HepG2 (cell line): ENCODE results near the gene COQ8B. TPM values are rescaled to one million over a fixed set of nuclear protein-coding genes. Genes with fewer than 3 reads are reported as not detected.

Experiments used
- ATAC-seq: fragments of 200-7000 bp; cut with Tn5 transposase; 3 replicates; pipeline ENCODE4 v1.9.1; 2020; ENCODE audit warnings: mild to moderate bottlenecking, moderate library complexity
- BruUV-seq: library from RNA; stranded (reverse); fragments of 400-500 nt; replicated peaks from 2 replicates; lab custom pipeline; 2021; lab: Mats Ljungman, UMichigan
- CTCF ChIA-PET: fragments of 300-600 bp; formaldehyde crosslinking; extraction: SDS; loops from one replicate; lab custom pipeline; 2021; ENCODE audit warnings: low total read pairs, inconsistent platforms, low intra/inter-chr PET ratio; lab: Yijun Ruan, JAX
- POLR2A ChIA-PET: fragments of 350-600 bp; sonication (Branson Sonifier 250); formaldehyde crosslinking; loops from one replicate; lab custom pipeline; 2020; ENCODE audit warnings: antibody characterized with exemption, inconsistent platforms; lab: Yijun Ruan, JAX
- DNase-seq: peaks from one replicate; pipeline ENCODE4 v3.0.0-alpha.2; 2015; ENCODE audit warnings: low spot score
- FAIRE-seq: peaks from 3 replicates; lab custom pipeline; 2011; peaks lifted over from hg19 to GRCh38; lab: Jason Lieb, UNC
- H2AFZ ChIP-seq: one replicate; pipeline ENCODE4 v1.6.1; 2011; ENCODE audit warnings: low read length, inconsistent platforms
- H3K27ac ChIP-seq: fragments of 300-600 bp; 3 replicates; pipeline ENCODE4 v1.8.0; 2011; ENCODE audit warnings: mixed run types, mild to moderate bottlenecking, mixed read lengths, low read length, inconsistent platforms; ENCODE audit not compliant: insufficient read depth; ENCODE audit errors: extremely low read length
- H3K27me3 ChIP-seq, 2 experiments: fragments of 200-600 bp in 1 of 2; 2 replicates in 1 of 2; 3 replicates in 1 of 2; pipeline versions ENCODE4 v1.6.0 to v1.8.0; 2011; ENCODE audit warnings: low read length in 2 of 2, mild to moderate bottlenecking in 2 of 2, moderate library complexity in 2 of 2, inconsistent platforms in 1 of 2; ENCODE audit not compliant: insufficient read depth in 2 of 2, control insufficient read depth in 1 of 2
- H3K36me3 ChIP-seq, 2 experiments: fragments of 200-600 bp in 1 of 2; replicated peaks in 1 of 2; 2 replicates in 1 of 2; 3 replicates in 1 of 2; pipeline versions ENCODE4 v1.5.1 to v1.8.0; 2011; ENCODE audit warnings: low read length in 2 of 2, inconsistent platforms in 1 of 2; ENCODE audit not compliant: insufficient read depth in 2 of 2, control insufficient read depth in 1 of 2
- H3K4me1 ChIP-seq: 2 replicates; pipeline ENCODE4 v1.5.1; 2012; ENCODE audit warnings: low read length, inconsistent platforms; ENCODE audit not compliant: insufficient read depth
- H3K4me2 ChIP-seq: 2 replicates; pipeline ENCODE4 v1.6.0; 2011; ENCODE audit warnings: low read depth, low read length, inconsistent platforms
- H3K4me3 ChIP-seq, 3 experiments: fragments of 200-600 bp in 1 of 3; sonication (generic), shearing (Covaris generic) in 1 of 3; replicated peaks in 1 of 3; 2 replicates each; pipeline ENCODE4 v1.5.1; 2011 to 2016; ENCODE audit warnings: low read length in 3 of 3, inconsistent platforms in 2 of 3, low read depth in 2 of 3, mild to moderate bottlenecking in 2 of 3, control low read depth in 1 of 3, mixed read lengths in 1 of 3; ENCODE audit not compliant: insufficient read depth in 1 of 3
- H3K79me2 ChIP-seq: one replicate; pipeline ENCODE4 v1.6.1; 2011; ENCODE audit warnings: low read length, inconsistent platforms; ENCODE audit not compliant: insufficient read depth
- H3K9ac ChIP-seq: 2 replicates; pipeline ENCODE4 v1.6.0; 2011; ENCODE audit warnings: mild to moderate bottlenecking, low read depth, low read length, inconsistent platforms; ENCODE audit not compliant: insufficient read depth
- H3K9me3 ChIP-seq: 2 replicates; pipeline ENCODE4 v1.5.1; 2012; ENCODE audit warnings: mild to moderate bottlenecking, low read length
- H4K20me1 ChIP-seq: 2 replicates; pipeline ENCODE4 v1.6.0; 2011; ENCODE audit warnings: inconsistent platforms, mild to moderate bottlenecking, low read length, moderate library complexity; ENCODE audit not compliant: insufficient read depth
- FOXO4 ChIP-seq: sonication (generic); formaldehyde crosslinking; conservative IDR thresholded peaks from 2 replicates; pipeline ENCODE4 v1.8.1; 2023; ENCODE audit warnings: missing genetic modification reagents
- HNF4A ChIP-seq: sonication (generic); formaldehyde crosslinking; IDR thresholded peaks from 2 replicates; pipeline ENCODE4 v1.4.0; 2020; ENCODE audit warnings: missing genetic modification reagents
- MEIS2 ChIP-seq: sonication (generic); formaldehyde crosslinking; IDR thresholded peaks from 2 replicates; pipeline ENCODE4 v1.9.0; 2021; ENCODE audit warnings: mild to moderate bottlenecking, missing genetic modification reagents
- PITX1 ChIP-seq: sonication (generic); formaldehyde crosslinking; IDR thresholded peaks from 2 replicates; pipeline ENCODE4 v1.5.1; 2020; ENCODE audit warnings: mild to moderate bottlenecking, missing genetic modification reagents
- PRDM4 ChIP-seq: sonication (generic); formaldehyde crosslinking; IDR thresholded peaks from 2 replicates; pipeline ENCODE4 v1.9.0; 2021; ENCODE audit warnings: missing genetic modification reagents, borderline replicate concordance
- TBX2 ChIP-seq: sonication (generic); formaldehyde crosslinking; IDR thresholded peaks from 2 replicates; pipeline ENCODE4 v1.5.0; 2020; ENCODE audit warnings: missing genetic modification reagents, mild to moderate bottlenecking, borderline replicate concordance
- ZXDC ChIP-seq: sonication (generic); formaldehyde crosslinking; IDR thresholded peaks from 2 replicates; pipeline ENCODE4 v1.5.0; 2020; ENCODE audit warnings: mild to moderate bottlenecking, missing genetic modification reagents
- WGBS: methylation state at CpG from one replicate; pipeline ENCODE4 v1.1.6; 2017; ENCODE audit warnings: low lambda C conversion rate; 5-methylcytosine and 5-hydroxymethylcytosine counted together
- in situ Hi-C: cut with HindIII; loops from 2 replicates; pipeline ENCODE4 v1.10.0; 2017; ENCODE audit warnings: low pct_unique_long_range_greater_than_20kb; ENCODE audit not compliant: extremely low pct_ligation_motif_present
- intact Hi-C: fragments of 100-400 bp; cut with micrococcal nuclease; formaldehyde crosslinking; loops from one replicate; pipeline ENCODE4 v1.10.0; 2022; ENCODE audit not compliant: unreplicated experiment
- polyA plus RNA-seq, 8 experiments: library from polyadenylated mRNA; depleted of rRNA in 3 of 8; stranded (reverse) in 7 of 8; unstranded in 1 of 8; fragments of >200 nt; fragmentation: Illumina TruSeq in 4 of 8; extraction: Trizol in 4 of 8; gene quantifications; 2 replicates each; pipeline versions ENCODE4 v1.2.1 to v1.2.3, GENCODE V29; 2011 to 2016; ENCODE audit warnings: low read depth in 4 of 8, missing spikeins in 1 of 8, mixed read lengths in 1 of 8; ENCODE audit not compliant: insufficient read depth in 1 of 8
- total RNA-seq, 5 experiments: library from RNA; depleted of rRNA; stranded (reverse); fragments of >200 nt; fragmentation: Illumina TruSeq; extraction: Trizol; gene quantifications; 2 replicates each; pipeline ENCODE4 v1.2.3, GENCODE V29; 2016; ENCODE audit warnings: low read depth in 1 of 5

COQ8B gene
- total and polyA plus RNA-seq, 2 of the 13 experiments (the other 11 are each of a cell fraction or from before 2014, with no cell fraction given): 12.3 to 17.2 TPM

- no peak for TF ChIP-seq TBX2
- TF ChIP-seq PRDM4: no peak
- TF ChIP-seq ZXDC (CRISPR knock-in tag): 0 out of 2 replicates have a peak, but pooled peaks have one; percentile 39
Observed at GRCh38 chr19:40702337-40703012, 14.2 kb downstream of the COQ8B start (continued).

- WGBS: 93% methylated on average over 6 of the region's 6 CpGs
- TF ChIP-seq PITX1 (CRISPR knock-in tag) (no peak), FOXO4 (CRISPR knock-in tag) (no peak), MEIS2 (CRISPR knock-in tag) (no peak), HNF4A (CRISPR knock-in tag) (no peak)
- Histone ChIP-seq H2AFZ (no peak overlapping the region), H3K4me3 (no peak overlapping the region), H3K4me2 (no peak overlapping the region), H3K79me2 (no peaks in the 10 kb centered on the region), H3K27ac (no peak overlapping the region), H3K27me3 (no peaks in the 10 kb centered on the region), H4K20me1 (no peaks in the 10 kb centered on the region), H3K36me3 (peaks cover 8 to 21% of the 10 kb centered on the region in 2 experiments; a peak in 4 of 5 replicates), H3K4me1 (peaks cover 7% of the 10 kb centered on the region; the same call in 1 of the 2 replicates), H3K9ac (no peak overlapping the region), H3K9me3 (no peaks in the 10 kb centered on the region)
- ATAC-seq: no peak
- BruUV-seq: no TSS peak
- no peak for DNase-seq
- in situ Hi-C loops: loop anchor here (5.0 kb wide), 1 partner anchor 39 kb away; no protein-coding TSS in a partner anchor
- ChIA-PET POLR2A (interaction anchor here (0.7 to 1.1 kb wide), 2 partner anchors 39 to 49 kb away, joined by 3 to 4 read pairs; partner anchors contain the start of gene ACTMAP), CTCF (interaction anchor here (1.4 to 2.2 kb wide), 2 partner anchors 39 to 67 kb away, joined by 5 to 19 read pairs; no protein-coding TSS in a partner anchor)
- intact Hi-C loops: loop anchor here (1.0 kb wide), 1 partner anchor 38 kb away; no protein-coding TSS in a partner anchor
- FAIRE-seq: no peak
Observed at GRCh38 chr19:40701758-40702157, 14.9 kb downstream of the COQ8B start.
